GM12878 (cell line): ENCODE results near the gene TRDMT1. TPM values are rescaled to one million over a fixed set of nuclear protein-coding genes. Genes with fewer than 3 reads are reported as not detected.

Experiments
- ATF7 ChIP-seq: fragments of 450-650 bp; IDR thresholded peaks from 2 replicates; pipeline ENCODE4 v1.6.1; 2016; ENCODE audit warnings: low read depth, mild to moderate bottlenecking
- BCL11A ChIP-seq: IDR thresholded peaks from 2 replicates; pipeline ENCODE4 v1.6.1; 2011; ENCODE audit warnings: low read depth, low read length
- GABPA ChIP-seq: IDR thresholded peaks from 2 replicates; pipeline ENCODE4 v1.6.1; 2014; ENCODE audit warnings: antibody characterized with exemption, low read depth, mild to moderate bottlenecking, inconsistent platforms
- NFYA ChIP-seq: IDR thresholded peaks from 2 replicates; pipeline ENCODE4 v1.6.1; 2011; ENCODE audit warnings: low read depth, mild to moderate bottlenecking, low read length, improper control_type of control experiment, borderline replicate concordance
- NR2F1 ChIP-seq: fragments of 450-650 bp; conservative IDR thresholded peaks from 2 replicates; pipeline ENCODE4 v1.6.1; 2017; ENCODE audit warnings: mild to moderate bottlenecking
- PML ChIP-seq: IDR thresholded peaks from 2 replicates; pipeline ENCODE4 v1.6.1; 2012; ENCODE audit warnings: low read length, inconsistent platforms
- SMC3 ChIP-seq: IDR thresholded peaks from 2 replicates; pipeline ENCODE4 v1.6.1; 2011; ENCODE audit warnings: low read length, improper control_type of control experiment, borderline replicate concordance
- SPI1 ChIP-seq: IDR thresholded peaks from 2 replicates; pipeline ENCODE4 v1.6.1; 2011; ENCODE audit warnings: low read depth, mild to moderate bottlenecking, low read length, moderate library complexity, borderline replicate concordance; ENCODE audit not compliant: insufficient read depth
- SRF ChIP-seq, 2 experiments: IDR thresholded peaks; 2 replicates each; pipeline ENCODE4 v1.6.1; 2011; ENCODE audit warnings: low read depth in 2 of 2, low read length in 2 of 2, mild to moderate bottlenecking in 1 of 2, moderate library complexity in 1 of 2
- ZNF24 ChIP-seq: fragments of 450-650 bp; IDR thresholded peaks from 2 replicates; pipeline ENCODE4 v1.6.1; 2017; ENCODE audit warnings: antibody characterized with exemption, mild to moderate bottlenecking
- polyA plus RNA-seq, 11 experiments: library from polyadenylated mRNA; depleted of rRNA in 4 of 11; unstranded in 6 of 11; stranded (reverse) in 5 of 11; fragments of >200 nt; fragmentation: Nextera tagmentation in 4 of 11; fragmentation: Illumina TruSeq in 1 of 11; extraction: Ambion mirVana in 4 of 11; extraction: Trizol in 1 of 11; gene quantifications; 1 replicate in 1 of 11; 2 replicates in 10 of 11; pipeline versions ENCODE4 v1.2.1 to v1.2.3, GENCODE V29; 2011 to 2016; ENCODE audit warnings: inconsistent platforms in 2 of 11, missing spikeins in 2 of 11, low read depth in 1 of 11
- total RNA-seq, 4 experiments: library from RNA; depleted of rRNA in 3 of 4; stranded (reverse); fragments of >200 nt in 3 of 4; fragmentation: Illumina TruSeq in 1 of 4; extraction: Trizol in 1 of 4; gene quantifications; 2 replicates each; pipeline versions ENCODE4 v1.2.1 to v1.2.3, GENCODE V29; 2013 to 2021
- TF ChIP-seq, protein P1 (sequence below): fragments of 450-650 bp; formaldehyde crosslinking; IDR thresholded peaks from 2 replicates; pipeline ENCODE4 v1.5.0; 2022; ENCODE audit warnings: mild to moderate bottlenecking, missing genetic modification characterization
- TF ChIP-seq, protein P2 (sequence below): IDR thresholded peaks from 2 replicates; pipeline ENCODE4 v1.6.1; 2012; ENCODE audit warnings: low read length, inconsistent platforms
- TF ChIP-seq, protein P3 (sequence below): IDR thresholded peaks from 2 replicates; pipeline ENCODE4 v1.6.1; 2012; ENCODE audit warnings: improper control_type of control experiment, low read depth, low read length; ENCODE audit not compliant: insufficient replicate concordance
- TF ChIP-seq, protein P4 (sequence below): fragments of 450-650 bp; IDR thresholded peaks from 2 replicates; pipeline ENCODE4 v1.6.1; 2017; ENCODE audit warnings: mild to moderate bottlenecking, low read depth, inconsistent platforms; ENCODE audit not compliant: poor library complexity, severe bottlenecking
- TF ChIP-seq, protein P5 (sequence below): IDR thresholded peaks from 2 replicates; pipeline ENCODE4 v1.6.1; 2011; ENCODE audit warnings: mild to moderate bottlenecking, low read depth, low read length, moderate library complexity; ENCODE audit not compliant: insufficient replicate concordance

TRDMT1 gene
- total and polyA plus RNA-seq, 10 of the 15 experiments (the other 5 are each of a cell fraction or from before 2014, with no cell fraction given) = 2.3 to 9.7 (median 4.6) TPM

DNA sequence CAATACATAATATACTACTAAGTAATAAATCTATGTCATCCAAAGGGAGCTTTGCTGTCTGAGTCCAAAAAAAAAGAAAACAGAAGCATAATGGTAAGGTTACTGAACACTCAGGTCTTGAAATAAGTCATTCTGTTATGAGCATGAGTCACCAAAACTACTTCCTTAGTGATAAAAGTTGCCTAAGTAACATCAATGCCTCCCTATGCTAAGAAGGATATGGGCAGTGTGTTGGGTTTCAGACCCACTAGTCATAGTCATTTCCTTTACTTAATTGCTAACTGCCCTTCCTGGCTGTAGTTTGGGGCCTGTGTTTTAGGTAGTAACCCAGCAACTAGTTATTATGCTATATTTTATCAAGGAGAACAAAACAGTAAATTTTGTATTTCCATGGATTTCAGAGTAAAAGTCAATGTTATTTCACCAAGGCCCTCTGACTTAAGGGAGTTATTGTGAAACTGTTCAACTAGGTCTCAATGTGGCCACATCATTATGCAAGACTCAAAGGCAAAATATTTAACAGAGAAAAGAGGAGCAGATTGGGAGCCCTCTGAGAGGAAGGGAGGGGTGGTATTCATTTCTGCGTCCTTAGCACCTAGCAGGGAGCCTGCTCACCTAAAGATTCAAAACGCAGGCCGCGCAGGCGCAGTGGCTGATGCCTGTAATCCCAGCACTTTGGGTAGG lies 14.9 kb upstream of the TRDMT1 start (continued):
- TF ChIP-seq, protein P1, sequence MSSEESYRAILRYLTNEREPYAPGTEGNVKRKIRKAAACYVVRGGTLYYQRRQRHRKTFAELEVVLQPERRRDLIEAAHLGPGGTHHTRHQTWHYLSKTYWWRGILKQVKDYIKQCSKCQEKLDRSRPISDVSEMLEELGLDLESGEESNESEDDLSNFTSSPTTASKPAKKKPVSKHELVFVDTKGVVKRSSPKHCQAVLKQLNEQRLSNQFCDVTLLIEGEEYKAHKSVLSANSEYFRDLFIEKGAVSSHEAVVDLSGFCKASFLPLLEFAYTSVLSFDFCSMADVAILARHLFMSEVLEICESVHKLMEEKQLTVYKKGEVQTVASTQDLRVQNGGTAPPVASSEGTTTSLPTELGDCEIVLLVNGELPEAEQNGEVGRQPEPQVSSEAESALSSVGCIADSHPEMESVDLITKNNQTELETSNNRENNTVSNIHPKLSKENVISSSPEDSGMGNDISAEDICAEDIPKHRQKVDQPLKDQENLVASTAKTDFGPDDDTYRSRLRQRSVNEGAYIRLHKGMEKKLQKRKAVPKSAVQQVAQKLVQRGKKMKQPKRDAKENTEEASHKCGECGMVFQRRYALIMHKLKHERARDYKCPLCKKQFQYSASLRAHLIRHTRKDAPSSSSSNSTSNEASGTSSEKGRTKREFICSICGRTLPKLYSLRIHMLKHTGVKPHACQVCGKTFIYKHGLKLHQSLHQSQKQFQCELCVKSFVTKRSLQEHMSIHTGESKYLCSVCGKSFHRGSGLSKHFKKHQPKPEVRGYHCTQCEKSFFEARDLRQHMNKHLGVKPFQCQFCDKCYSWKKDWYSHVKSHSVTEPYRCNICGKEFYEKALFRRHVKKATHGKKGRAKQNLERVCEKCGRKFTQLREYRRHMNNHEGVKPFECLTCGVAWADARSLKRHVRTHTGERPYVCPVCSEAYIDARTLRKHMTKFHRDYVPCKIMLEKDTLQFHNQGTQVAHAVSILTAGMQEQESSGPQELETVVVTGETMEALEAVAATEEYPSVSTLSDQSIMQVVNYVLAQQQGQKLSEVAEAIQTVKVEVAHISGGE = no peak
- TF ChIP-seq, protein P2, sequence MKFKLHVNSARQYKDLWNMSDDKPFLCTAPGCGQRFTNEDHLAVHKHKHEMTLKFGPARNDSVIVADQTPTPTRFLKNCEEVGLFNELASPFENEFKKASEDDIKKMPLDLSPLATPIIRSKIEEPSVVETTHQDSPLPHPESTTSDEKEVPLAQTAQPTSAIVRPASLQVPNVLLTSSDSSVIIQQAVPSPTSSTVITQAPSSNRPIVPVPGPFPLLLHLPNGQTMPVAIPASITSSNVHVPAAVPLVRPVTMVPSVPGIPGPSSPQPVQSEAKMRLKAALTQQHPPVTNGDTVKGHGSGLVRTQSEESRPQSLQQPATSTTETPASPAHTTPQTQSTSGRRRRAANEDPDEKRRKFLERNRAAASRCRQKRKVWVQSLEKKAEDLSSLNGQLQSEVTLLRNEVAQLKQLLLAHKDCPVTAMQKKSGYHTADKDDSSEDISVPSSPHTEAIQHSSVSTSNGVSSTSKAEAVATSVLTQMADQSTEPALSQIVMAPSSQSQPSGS = peak; percentile 67
- TF ChIP-seq SRF (IDR thresholded peaks at IDR 0.05; ENCODE audit: low read depth in 2 of 2, low read length in 2 of 2) (0 out of 4 replicates have a peak, but pooled peaks of 1 of the 2 experiments have one; percentile 14), ZNF24 (no peak), NFYA (no peak), BCL11A (peak; percentile 66; the same call in 1 of the 2 replicates), SMC3 (peak; percentile 5; the same call in 1 of the 2 replicates), NR2F1 (no peak), SPI1 (peak; percentile 65; the same call in 1 of the 2 replicates), GABPA (peak; percentile 46; the same call in 1 of the 2 replicates), ATF7 (peak; percentile 91), PML (no peak)
- TF ChIP-seq, protein P3, sequence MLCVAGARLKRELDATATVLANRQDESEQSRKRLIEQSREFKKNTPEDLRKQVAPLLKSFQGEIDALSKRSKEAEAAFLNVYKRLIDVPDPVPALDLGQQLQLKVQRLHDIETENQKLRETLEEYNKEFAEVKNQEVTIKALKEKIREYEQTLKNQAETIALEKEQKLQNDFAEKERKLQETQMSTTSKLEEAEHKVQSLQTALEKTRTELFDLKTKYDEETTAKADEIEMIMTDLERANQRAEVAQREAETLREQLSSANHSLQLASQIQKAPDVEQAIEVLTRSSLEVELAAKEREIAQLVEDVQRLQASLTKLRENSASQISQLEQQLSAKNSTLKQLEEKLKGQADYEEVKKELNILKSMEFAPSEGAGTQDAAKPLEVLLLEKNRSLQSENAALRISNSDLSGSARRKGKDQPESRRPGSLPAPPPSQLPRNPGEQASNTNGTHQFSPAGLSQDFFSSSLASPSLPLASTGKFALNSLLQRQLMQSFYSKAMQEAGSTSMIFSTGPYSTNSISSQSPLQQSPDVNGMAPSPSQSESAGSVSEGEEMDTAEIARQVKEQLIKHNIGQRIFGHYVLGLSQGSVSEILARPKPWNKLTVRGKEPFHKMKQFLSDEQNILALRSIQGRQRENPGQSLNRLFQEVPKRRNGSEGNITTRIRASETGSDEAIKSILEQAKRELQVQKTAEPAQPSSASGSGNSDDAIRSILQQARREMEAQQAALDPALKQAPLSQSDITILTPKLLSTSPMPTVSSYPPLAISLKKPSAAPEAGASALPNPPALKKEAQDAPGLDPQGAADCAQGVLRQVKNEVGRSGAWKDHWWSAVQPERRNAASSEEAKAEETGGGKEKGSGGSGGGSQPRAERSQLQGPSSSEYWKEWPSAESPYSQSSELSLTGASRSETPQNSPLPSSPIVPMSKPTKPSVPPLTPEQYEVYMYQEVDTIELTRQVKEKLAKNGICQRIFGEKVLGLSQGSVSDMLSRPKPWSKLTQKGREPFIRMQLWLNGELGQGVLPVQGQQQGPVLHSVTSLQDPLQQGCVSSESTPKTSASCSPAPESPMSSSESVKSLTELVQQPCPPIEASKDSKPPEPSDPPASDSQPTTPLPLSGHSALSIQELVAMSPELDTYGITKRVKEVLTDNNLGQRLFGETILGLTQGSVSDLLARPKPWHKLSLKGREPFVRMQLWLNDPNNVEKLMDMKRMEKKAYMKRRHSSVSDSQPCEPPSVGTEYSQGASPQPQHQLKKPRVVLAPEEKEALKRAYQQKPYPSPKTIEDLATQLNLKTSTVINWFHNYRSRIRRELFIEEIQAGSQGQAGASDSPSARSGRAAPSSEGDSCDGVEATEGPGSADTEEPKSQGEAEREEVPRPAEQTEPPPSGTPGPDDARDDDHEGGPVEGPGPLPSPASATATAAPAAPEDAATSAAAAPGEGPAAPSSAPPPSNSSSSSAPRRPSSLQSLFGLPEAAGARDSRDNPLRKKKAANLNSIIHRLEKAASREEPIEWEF = peak; percentile 51
- TF ChIP-seq, protein P4, sequence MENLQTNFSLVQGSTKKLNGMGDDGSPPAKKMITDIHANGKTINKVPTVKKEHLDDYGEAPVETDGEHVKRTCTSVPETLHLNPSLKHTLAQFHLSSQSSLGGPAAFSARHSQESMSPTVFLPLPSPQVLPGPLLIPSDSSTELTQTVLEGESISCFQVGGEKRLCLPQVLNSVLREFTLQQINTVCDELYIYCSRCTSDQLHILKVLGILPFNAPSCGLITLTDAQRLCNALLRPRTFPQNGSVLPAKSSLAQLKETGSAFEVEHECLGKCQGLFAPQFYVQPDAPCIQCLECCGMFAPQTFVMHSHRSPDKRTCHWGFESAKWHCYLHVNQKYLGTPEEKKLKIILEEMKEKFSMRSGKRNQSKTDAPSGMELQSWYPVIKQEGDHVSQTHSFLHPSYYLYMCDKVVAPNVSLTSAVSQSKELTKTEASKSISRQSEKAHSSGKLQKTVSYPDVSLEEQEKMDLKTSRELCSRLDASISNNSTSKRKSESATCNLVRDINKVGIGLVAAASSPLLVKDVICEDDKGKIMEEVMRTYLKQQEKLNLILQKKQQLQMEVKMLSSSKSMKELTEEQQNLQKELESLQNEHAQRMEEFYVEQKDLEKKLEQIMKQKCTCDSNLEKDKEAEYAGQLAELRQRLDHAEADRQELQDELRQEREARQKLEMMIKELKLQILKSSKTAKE = no peak
- TF ChIP-seq, protein P5, sequence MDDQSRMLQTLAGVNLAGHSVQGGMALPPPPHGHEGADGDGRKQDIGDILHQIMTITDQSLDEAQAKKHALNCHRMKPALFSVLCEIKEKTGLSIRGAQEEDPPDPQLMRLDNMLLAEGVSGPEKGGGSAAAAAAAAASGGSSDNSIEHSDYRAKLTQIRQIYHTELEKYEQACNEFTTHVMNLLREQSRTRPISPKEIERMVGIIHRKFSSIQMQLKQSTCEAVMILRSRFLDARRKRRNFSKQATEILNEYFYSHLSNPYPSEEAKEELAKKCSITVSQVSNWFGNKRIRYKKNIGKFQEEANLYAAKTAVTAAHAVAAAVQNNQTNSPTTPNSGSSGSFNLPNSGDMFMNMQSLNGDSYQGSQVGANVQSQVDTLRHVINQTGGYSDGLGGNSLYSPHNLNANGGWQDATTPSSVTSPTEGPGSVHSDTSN = no peak
